TTC549 (cell line): ENCODE data around the gene SH2D7.

Experiments used
- FAIRE-seq: peaks from 2 replicates; lab custom pipeline; 2012; peaks lifted over from hg19 to GRCh38; lab: Jason Lieb, UNC

The SH2D7 gene

DNA sequence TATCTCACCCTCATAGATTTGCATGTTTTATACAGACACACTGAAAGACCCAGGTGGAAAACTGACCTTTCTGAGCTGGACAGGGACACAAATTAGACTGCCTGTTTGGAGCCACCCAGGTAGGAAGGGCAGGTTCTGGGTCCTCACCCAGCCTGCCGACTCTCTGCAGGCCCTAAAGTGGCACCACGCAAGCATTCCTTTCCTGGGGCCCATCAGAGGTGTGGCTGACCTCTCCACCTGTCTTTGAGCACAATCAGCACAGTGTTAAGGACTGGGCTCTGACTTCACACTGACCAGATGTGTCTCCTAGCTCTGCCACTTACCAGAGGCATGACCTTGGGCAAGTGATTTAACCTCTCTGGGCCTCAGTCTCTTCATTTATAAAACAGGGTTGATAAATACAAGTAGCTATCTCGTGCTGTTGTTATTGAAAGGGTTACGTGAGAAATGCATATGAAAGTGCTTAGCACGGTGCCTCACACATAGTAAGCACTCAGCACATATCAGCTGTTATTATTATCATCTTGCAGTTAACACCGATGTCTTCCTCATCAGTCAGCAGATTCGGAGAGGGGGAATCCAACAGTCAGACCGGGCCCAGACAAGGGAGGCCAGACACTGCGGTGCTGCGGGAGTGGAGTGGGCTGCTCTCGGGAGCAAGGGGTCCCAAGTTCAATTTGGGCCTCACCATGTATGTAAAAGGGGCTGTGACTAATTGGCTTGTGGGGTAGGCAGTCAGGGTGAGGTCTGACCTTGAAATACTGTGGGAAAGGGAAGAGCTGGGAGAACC is 12.9 kb upstream of the SH2D7 start:
- FAIRE-seq: no peak

DNA sequence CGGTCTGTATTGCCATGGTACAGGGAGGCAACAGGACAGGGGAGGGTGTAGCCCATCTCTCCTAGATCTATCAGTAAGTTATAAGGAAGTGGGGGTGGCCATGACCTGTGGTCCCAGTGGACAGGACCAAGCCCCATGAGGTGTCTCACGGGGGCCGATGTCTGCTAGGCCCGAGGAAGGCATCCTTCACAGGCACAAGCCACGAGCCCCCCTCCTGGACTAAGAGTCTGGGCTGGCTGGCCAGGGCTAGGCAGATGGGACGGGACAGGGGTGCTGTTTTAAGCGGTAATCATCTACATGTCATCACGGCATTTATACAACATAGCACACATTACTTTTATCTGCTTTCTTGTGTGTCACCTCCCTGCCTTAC is 12.3 kb upstream of the SH2D7 start:
- no peak for FAIRE-seq

DNA sequence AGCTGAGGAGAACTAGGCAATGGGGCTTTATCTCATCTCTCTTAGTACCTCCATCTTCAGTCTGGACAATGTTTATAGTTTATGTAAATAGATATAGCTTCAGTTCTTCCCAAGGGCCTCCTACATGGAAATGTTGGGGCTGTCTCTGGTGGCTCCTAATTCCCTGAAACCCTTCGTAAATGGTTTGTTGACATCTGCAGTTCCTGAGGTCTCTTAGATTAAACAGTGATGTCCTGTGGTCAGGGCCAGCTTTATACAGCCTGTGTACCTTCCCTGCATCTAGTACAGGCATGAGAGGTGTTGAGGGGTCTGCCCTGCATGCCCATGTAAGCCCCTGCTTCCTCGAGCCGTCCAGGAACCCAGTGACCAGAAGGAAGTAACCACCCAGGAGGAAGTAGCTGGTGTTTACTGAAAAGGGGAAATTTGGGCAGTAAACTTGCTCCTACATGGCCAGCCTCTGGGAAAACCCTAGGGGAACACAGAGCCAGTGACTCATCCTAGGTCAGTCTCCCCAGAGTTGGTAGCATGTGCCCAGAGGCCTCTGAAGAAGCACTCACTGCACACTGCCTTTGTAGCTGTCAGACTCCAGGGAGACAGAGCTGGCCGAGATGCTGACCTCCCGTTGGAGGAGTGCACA is 10.1 kb upstream of the SH2D7 start:
- FAIRE-seq: no peak

DNA sequence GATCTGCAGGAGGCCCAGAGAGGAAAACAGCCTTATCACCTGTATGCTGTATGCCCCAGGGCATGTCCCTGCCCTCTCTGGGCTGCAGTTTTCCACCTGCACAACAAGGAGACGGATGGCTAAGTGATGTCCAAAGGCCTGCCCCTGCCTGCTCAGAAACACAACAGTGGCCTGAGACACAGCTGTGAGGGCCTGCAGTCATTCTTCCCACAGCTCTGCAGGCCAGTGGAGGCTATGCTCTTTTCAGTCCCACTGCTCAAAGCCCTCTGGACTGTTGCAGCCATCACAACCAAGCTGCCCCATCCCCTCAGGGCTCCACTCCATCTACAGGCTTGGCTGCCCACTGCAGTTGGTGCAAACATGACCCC is 9.6 kb upstream of the SH2D7 start:
- FAIRE-seq: no peak

DNA sequence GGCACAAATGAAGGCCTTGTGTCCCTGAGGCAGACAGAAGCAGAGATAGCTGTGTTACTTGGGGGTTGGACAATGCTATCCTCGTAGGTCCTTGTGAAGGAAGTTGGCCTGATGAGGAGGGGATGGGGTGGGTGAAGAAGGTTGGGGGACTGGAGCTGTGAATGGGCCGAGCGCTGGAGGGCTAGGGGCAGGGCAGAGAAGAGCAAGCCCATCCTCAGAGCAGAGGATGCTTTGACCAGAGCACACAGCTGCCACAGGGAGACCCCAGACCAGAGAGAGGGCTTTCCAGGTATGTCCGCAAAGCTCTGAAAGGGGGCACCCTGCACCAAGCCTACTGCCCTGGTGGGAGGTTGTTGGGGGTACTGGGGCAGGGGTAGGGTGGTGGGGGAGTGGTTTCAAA is 9.2 kb upstream of the SH2D7 start:
- FAIRE-seq: no peak

DNA sequence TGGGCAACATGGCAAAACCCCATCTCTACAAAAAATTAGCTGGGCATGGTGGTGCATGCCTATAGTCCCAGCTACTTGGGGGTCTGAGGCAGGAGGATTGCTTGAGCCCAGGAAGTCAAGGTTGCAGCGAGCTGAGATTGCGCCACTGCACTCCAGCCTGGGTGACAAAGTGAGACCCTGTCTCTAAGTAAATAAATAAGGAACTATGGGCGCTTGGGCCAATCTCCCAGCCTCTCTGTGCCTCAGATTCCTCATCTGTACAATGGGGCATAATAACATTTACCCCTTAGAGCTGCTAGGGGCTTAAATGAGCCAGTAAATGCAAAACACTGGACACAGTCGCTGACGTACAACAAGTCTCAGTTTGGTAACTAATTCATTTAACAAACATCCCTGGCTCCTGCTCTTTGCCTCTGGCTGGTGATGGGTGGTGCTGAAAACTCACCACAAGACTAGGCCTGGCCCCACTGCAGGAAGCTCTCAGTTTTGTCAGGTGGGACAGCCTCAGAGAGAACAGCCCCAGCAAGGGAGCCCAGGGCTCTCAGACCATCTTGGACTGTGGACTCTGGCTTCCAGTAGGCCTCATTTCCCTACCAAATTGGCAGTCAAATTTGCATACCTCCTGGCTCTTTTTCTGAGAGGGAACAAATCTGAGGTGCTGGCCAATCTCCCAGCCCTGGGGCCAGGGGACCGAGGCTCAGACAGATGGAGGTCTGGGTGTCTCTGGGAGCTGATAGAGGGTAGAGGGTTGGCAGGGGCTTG is 8.5 kb upstream of the SH2D7 start:
- FAIRE-seq: no peak

DNA sequence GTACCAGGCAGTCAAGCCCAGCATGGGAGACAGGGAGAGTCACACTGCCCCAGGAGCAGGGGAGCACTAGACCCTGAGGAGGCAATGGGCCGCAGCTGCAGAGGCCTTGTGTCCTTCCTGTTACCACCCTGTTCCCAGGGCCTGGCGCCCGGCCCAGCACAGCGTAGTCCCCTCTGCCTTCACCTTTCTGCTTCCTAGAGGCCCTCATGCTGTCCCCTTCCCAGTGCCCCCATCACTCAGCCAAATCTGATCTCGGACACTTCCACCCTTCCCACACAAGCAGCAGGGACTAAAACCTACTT is 8.0 kb upstream of the SH2D7 start:
- no peak for FAIRE-seq

DNA sequence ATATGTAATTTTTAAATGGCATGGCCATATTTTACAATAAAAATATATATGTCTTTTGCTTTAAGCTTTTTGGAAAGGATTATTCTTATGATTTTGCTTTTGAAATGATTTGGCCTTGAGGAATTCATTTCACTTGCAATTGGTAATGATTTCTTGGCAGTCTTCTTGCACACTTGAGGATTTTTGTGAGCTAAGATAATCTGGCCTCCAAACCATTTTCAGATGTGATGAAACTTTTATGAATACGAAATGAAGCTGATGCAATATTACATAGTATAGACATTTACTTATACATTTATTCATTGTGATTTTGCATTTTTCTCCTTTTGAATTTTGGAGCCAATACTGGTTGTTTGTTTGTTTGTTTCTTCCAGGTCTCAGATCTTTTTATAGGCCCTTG is 6.4 kb upstream of the SH2D7 start:
- FAIRE-seq: no peak

DNA sequence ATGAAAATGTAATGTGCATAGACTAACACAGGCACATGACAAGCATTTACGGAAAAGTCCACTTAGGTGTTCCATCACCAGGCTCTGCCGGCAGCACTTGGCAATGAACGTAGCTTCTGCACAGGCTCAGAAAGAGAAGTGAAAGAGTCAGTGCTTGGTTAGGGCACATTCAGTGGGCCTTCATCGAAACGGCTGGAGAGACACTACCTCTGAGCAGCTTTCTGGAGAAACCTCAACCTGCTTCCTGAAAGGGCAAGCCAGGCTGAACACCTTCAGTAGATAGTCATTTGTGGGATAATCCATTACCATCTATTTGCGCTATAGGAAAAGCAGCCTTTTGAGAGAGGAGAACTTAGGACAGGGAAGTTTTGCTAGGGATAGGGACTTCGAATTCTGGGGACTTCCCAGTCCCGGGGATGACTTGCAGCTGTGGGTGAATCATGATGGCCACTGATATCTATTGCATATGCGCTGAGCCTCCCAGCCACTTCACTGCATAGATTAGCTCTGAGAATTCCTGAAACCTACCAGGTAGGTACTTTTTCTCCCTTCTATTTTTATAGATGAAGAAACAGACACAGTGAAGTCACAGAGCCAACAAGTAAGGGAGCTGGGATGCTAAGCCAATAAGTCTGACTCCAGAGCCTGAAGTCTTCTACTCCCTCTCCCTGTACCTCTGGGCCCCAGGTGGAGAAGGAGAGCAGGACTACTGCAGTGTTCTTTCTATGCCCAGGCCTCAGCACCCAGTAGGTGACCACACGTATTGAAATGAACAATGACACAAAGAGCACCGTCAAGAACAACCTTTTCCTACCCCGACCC is 4.2 kb upstream of the SH2D7 start:
- no peak for FAIRE-seq

DNA sequence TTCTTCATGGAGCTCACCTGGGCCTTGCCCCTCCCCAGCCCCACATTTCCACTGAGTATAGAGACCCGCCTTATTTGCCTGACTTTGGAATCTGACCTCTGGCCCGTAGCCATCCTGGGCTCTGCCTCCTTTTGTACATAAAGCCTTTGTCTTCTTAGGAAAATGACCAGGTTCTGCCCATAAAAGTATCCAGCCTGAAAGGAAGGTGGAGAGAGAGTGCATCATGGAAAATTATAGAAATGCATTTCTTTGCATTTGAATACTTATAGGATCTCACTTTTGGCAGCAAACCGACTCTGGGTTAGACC is 3.6 kb upstream of the SH2D7 start:
- no peak for FAIRE-seq

DNA sequence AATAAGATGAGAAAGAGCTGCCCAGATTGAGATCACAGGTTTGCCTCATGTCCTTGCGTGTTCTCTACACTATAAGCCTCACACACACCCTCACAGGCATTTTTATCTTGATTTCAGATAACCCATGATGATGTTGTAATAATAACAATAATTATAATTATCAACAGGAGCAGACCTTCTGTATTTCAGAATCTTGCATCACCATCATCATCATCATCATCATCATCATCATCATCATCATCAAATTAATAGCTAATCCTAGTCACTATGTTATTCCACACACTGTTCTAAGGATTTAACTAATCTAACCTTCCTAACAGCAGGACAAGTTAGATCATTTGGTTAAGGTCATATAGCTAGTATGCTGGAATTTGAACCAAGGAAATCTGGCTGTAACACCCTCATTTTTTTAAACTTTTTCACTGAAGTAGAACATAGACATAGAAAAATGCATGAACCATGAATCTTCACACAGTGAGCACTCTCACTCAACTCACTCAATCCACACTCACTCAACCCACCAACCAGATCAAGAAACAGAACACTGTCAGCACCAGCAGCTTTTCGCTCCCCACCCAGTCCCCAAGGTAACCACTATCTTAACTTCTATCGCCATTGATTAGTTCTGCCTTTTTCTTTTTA is 1.8 kb upstream of the SH2D7 start:
- no peak for FAIRE-seq

DNA sequence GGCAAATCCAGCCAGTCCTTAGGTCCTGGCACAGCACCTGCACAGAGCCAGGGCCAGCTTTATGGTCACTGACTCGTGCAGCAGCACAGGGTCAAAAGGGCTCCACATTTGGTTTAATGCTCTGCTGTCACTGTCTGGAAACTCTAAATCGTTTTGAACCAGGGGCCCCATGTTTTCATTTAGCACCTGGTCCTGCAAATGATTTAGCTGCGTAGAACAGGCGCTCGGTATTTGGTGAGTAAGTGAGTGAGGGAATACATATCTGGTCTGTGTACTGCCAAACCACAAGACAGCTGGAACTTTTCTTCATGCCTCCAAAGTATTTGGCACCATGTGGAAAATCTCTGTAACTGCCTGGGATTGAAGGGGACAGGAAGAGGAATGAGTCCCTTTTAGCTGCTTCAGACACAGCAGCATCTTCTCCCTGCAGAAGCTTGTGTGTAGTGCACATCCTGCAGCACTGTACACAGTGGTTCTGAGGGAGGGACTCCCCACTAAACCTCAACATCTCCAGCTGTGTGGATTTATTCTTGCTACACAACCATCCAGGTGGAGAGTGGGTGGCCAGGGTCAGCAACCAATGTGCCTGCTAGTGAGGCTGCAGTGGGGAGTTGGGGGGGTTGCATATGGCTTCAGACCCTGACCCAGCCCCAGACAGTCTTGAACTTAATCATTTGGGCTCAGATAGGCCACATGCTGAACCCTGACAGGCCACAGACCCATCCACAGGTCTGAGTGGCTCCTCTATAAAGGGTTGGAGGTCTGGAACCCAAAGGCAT is 1.1 kb downstream of the SH2D7 start:
- FAIRE-seq: no peak

DNA sequence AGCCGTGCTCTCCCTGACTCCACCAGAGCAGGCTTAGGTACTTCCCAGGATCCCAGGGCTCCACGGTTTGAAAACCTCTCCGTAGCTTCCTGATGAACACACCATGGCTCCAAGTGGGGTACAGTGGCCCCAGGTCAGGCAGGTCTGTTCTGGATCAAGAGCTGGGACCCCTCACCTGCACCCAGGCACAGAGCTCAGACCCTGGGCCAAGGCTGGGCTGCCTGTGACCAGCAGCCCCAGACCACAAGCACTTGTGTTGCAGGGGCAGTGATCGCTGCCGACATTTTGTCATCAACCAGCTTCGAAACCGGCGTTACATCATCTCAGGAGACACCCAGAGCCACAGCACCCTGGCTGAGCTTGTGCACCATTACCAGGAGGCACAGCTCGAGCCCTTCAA is 5.3 kb downstream of the SH2D7 start:
- FAIRE-seq: no peak

DNA sequence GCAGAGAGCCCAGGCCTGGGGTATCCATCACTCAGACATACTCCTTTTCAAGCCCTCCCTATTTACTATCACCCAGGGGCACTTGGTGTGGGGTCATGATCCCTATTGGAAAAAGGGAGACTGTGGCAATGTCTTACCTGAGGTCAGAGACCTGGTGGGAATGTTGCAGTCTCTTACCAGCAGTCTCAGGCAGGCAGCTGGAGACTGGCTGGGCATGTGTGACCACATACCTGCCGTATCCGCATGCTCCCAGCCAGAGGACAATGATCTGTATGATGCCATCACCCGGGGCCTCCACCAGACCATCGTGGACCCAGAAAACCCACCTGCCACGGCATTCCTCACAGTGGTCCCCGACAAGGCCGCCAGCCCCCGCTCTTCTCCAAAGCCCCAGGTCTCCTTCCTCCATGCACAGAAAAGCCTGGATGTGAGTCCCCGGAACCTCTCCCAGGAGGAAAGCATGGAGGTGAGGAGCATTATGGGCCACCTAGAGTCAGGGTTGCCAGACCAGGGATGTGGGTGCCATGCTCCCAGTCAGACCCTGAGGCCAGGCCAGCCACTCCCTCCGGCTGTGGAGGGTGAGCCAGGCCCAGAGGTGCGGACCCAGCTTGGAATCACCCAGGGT is 5.9 kb downstream of the SH2D7 start:
- FAIRE-seq: no peak

DNA sequence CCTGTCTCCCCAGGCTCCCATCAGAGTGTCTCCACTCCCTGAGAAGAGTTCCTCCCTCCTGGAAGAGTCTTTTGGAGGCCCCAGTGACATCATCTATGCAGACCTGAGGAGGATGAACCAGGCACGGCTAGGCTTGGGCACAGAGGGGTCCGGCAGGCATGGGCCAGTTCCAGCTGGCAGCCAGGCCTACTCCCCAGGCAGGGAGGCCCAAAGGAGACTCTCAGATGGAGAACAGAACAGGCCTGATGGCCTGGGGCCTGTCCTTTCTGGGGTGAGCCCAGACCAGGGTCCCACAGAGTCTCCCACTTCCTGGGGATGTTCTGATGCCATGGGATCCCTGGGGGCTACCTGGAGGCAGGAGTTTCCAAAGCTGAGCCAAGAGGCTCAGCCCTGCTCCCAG is 8.5 kb downstream of the SH2D7 start:
- no peak for FAIRE-seq

DNA sequence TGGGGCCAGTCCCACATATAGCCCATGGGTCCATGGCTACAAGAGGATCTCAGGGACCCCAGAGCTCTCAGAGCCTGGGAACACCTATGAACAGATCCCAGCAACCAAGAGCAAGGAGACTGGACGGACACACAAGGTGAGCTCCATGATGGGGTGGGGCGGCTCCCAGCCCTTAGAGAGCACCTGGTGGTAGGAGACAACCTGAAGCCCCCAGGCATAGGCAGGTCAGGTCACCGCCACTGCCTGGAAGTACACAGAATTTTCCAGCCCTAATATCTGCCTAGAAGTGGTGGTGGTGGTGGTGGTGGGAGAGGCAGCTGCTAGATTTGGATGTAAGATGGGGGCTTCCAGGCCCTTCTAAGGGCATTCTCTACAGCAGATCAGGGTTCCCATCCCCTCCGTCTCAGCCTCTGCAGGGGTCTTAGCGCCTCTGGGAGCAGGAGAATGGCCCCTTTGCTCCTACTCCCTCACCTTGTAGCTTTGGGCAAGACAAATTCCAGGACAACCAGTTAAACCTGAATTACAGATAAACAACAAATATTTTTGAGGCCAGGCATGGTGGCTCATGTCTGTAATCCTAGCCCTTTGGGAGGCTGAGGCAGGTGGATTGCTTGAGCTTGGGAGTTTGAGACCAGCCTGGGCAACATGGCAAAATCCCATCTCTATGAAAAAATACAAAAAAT is 9.2 kb downstream of the SH2D7 start:
- FAIRE-seq: no peak

DNA sequence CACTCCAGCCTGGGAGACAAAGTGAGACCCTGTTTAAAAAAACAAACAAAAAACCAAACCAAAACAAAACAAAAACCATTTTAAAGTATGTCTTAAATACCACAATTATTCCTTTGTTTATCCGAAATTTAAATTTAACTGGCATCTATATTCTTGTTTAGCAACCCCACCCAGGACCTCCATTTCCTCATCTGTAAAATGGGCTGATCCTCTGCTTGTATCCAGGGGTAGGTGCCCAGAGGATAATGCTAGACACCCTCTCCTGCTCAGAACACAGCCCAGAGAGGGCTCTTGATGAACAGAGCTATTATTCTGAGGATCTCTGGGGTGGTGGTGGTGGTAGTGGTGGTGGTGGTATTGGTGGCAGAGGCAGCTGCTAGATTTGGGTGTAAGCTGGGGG is 9.8 kb downstream of the SH2D7 start:
- FAIRE-seq: no peak

DNA sequence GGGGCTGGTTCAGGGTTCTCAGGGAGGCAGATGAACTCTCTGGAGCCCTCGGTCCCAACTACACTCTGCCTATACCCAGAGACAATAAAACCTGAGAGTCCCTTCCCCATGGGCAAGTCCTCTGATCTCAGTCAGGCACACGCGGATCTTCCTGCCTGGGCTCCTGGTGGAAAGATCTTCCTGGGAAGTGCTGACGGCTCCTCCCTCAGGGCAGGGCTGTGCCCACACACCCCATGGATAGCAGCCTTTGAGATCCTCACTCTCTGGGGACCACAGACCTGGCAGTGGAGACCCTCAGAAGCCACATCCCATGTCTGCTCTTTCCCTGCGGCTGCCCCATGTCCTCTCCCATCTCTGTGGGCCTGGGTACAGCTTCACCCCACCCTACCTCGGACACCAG is 10.4 kb downstream of the SH2D7 start:
- no peak for FAIRE-seq

DNA sequence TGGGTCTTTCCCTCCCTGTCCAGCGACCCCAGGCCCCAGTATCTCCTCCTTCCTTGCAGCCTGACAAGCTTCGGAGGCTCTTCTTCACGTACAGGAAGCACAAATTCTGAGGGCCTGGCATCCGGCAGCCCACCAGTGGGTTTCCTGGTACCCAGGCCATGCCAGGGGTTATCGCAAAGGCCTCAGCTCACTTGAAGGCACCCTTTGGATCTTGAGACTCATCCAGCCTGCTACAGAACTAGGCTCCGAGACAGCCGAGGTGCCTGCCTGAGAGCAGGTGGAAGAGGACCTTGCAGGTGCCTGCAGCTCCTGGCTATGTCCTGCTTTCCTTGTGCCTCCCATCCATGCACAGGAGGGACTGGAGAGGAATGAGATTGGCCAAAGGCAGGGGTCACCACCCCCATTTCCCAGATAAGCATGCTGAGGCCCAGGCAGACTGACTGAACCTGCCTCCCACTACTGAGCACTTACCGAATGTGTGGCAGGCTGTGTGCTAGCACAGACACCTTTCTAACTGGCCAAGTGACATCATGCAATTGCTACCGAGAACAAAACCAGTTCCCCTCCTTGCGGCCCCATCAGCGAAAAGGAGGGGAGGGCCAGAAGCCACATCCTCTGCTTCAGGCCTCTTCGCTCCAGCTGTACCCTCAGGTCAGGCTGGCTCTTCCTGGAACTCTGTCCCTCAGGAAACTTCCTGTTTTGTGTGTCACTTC is 11.2 kb downstream of the SH2D7 start:
- FAIRE-seq: no peak

DNA sequence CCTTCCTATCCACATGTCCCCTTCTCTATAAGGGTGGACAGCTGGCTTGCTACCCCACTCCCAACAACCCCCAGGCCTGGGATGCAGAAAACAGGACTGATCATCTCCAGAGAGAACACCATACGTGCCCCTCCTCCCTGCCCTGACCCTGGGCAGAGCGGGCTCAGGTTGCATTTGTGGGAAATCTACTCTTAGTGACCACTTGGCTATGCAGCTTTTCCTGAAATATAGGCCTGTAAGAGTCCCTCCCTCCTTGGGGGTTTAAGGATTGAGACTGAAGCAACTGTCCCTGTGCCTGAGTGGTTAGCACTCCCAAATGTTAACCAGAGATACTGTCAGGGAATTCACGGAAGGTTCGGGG is 11.7 kb downstream of the SH2D7 start:
- no peak for FAIRE-seq
